ENCODE measurements around the gene CORO2A. TPM values are rescaled to one million over a fixed set of nuclear protein-coding genes. Genes with fewer than 3 reads are reported as not detected.
A peak's percentile ranks its signal among the peaks of the same experiment; 100 is the strongest.

Gene CORO2A
- total and polyA plus RNA-seq, 2 of the 13 experiments (the other 11 are each of a cell fraction or from before 2014, with no cell fraction given): 14.4 to 15.3 TPM

- TF ChIP-seq ASH2L (IDR thresholded peaks at IDR 0.05; ENCODE audit: insufficient read length, low read depth, low read length) (peak; percentile 50), ZNF430 (CRISPR knock-in tag; IDR thresholded peaks at IDR 0.05) (0 out of 2 replicates have a peak, but pooled peaks have one; percentile 4), TFDP1 (CRISPR knock-in tag; IDR thresholded peaks at IDR 0.05; ENCODE audit: borderline replicate concordance) (no peak), ZSCAN21 (CRISPR knock-in tag; IDR thresholded peaks at IDR 0.05; ENCODE audit: borderline replicate concordance) (peak; percentile 36; the same call in 1 of the 2 replicates), JUN (CRISPR knock-in tag; IDR thresholded peaks at IDR 0.05) (no peak), ZXDC (CRISPR knock-in tag; IDR thresholded peaks at IDR 0.05) (0 out of 2 replicates have a peak, but pooled peaks have one; percentile 36), ZNF687 (CRISPR knock-in tag; IDR thresholded peaks at IDR 0.05) (peak; percentile 49), IKZF4 (CRISPR knock-in tag; IDR thresholded peaks at IDR 0.05; ENCODE audit: borderline replicate concordance, low read depth, not compliant biosample characterization) (peak; percentile 48), SNAPC4 (CRISPR knock-in tag; IDR thresholded peaks at IDR 0.05) (0 out of 2 replicates have a peak, but pooled peaks have one; percentile 14), ETV6 (CRISPR knock-in tag; conservative IDR thresholded peaks at IDR 0.05) (no peak), ATAD3A (CRISPR knock-in tag; IDR thresholded peaks at IDR 0.05) (no peak), LCORL (IDR thresholded peaks at IDR 0.05) (no peak), LCORL (CRISPR knock-in tag; IDR thresholded peaks at IDR 0.05) (no peak)
Observed at GRCh38 chr9:98191671-98192502, 550 bp downstream of the CORO2A start (continued).

Data from HepG2 (cell line).